Effector CD8-positive, alpha-beta T cell (primary cell): ENCODE measurements around the gene ADCY7.

Source experiments
- DNase-seq: peaks from one replicate; lab custom pipeline; 2025; lab: John Stamatoyannopoulos, UW

Gene ADCY7

GRCh38 chr16:50248845-50249244, 17.5 kb upstream of the ADCY7 start:
- DNase-seq = no peak

GRCh38 chr16:50251375-50252081, 14.8 kb upstream of the ADCY7 start:
- DNase-seq = no peak

- DNase-seq = no peak
Measured at GRCh38 chr16:50252082-50252611, 14.2 kb upstream of the ADCY7 start.

GRCh38 chr16:50252874-50253513, 13.4 kb upstream of the ADCY7 start:
- no peak for DNase-seq

DNA sequence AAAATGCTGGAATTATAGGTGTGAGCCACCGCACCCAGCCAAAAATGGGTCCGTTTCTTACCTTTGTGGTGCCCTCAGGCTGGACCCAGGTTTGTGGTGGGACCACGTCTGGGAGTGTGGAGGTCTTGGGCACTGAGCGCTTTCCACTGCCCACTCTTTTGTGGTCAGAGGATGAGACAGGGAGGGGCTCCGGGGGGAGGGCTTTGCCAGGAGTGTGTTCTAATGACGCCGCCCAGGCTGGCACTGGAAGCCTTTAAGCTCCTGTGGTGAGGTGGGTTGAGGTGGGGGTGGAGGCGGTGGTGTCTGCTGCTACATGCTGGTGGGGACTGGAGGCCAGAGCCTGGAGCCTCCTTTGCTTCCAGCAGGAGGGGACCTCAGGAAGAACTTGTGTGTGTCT, 12.8 kb upstream of the ADCY7 start:
- no peak for DNase-seq

DNA sequence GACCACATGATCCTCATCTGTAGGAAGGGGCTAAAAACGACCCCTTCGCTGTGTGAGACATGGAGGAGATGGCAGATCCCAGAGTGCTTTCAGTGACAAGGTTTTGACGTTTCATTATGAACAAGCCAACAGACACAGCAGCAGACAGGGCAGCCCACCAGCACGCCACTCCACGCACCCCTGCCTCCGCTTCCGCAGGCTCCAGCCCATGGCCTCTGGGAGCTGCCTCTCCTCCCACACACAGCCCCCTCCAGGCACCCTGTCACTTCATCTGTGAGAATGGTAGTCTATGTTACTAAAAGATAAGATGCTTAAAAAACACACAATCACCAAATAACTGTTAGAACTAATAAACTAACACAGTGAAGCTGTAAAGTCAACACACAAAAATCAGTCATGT, 12.3 kb upstream of the ADCY7 start:
- DNase-seq = no peak

GRCh38 chr16:50255538-50255937, 10.8 kb upstream of the ADCY7 start:
- DNase-seq = no peak

GRCh38 chr16:50256604-50257003, 9.7 kb upstream of the ADCY7 start:
- DNase-seq = no peak

GRCh38 chr16:50257876-50258275, 8.5 kb upstream of the ADCY7 start:
- no peak for DNase-seq

DNA sequence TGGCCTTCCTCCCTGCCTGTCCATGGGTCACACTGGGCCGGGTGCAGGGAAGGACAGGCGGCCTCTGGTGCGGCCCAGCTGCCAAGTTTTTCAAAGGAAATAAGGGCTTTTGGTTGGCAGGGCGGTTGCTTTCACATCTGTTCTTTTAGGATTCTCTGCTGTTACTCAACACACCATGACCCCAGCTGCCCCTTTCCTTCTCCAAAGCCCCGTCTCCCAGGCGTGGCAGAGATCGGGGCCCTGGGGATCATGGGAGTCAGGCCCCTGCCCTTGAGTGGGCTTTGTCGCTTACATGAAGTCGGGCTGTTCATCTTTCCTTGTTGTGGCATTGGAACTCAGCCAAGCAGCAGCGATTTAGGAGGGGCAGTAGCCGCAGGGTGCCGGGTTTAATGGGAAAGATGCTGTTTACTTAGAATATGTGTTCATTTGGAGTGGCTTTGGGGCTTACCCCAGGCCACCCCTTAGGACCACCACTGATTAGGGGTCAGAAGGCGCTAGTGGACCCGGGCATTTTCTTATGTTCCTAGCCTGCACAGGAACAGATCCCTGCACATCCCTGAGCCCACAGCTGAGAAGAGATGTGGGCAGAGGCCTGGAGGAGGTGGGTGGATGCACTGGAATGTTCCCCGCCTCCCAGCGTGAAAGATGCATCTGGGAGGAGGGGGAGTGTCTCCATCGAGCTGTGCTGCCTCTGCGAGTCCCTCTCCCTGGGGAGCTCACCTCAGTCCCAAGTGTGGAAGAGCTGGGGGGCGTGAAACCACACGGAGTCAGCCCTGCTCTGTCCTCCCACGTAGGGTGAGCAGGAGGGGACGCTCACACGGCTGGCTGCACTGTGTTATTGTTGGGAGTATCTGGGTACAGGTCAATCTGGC, 6.8 kb upstream of the ADCY7 start:
- no peak for DNase-seq

GRCh38 chr16:50260206-50261159, 5.9 kb upstream of the ADCY7 start:
- no peak for DNase-seq

DNA sequence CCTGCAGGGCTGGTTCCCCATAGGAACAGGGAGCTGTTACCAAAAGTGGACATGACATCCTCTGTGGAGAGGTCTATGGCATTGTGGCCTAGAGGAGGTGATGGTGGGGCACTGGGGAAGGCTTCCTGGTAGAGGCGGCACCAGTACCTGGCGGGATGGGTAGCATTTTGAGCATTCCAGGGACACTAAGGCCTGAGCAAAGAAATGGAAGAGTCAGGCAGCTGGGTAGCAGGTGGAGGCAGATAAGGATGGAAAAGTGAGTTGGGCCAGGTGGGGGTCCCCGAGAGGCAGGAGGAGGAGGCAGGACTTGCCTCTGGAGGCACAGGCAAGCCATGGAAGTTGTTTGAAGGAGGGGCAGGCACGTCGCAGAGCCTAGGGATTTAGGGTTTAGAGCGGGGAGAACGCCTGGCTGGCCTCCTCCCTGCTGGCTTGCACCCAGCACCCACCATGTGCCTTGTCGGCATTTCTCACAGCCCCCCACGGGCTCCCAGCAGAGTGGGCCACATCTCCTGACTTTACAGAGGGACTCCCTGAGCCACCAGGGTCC, 5.1 kb upstream of the ADCY7 start:
- no peak for DNase-seq

DNA sequence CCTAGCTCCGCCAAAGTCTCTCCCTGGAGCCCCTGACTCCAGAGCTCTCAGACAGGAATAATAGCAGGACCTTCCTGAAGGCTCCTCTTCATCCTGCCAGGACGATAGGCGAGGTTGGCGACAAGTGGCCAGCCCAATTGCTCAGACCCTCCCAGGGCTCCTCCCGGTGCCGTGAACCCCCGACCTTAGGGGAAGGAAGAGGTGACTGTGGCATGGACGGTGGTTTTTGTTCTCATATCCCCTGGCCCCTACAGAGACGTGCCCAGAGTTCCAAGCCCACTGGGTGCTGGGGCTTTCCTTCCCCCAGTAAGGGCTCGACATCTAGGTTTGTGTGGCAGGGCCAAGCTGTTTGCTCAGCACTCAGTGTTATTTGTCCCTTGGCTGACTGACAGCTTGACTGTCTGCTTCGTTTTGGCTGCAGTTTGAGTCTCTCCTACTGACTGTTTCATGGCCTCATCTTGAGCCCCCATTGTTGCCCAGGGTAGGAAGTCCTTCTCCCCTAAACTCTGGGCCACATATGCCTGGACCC, 4.6 kb upstream of the ADCY7 start:
- no peak for DNase-seq

GRCh38 chr16:50263060-50263909, 3.1 kb upstream of the ADCY7 start:
- no peak for DNase-seq

DNA sequence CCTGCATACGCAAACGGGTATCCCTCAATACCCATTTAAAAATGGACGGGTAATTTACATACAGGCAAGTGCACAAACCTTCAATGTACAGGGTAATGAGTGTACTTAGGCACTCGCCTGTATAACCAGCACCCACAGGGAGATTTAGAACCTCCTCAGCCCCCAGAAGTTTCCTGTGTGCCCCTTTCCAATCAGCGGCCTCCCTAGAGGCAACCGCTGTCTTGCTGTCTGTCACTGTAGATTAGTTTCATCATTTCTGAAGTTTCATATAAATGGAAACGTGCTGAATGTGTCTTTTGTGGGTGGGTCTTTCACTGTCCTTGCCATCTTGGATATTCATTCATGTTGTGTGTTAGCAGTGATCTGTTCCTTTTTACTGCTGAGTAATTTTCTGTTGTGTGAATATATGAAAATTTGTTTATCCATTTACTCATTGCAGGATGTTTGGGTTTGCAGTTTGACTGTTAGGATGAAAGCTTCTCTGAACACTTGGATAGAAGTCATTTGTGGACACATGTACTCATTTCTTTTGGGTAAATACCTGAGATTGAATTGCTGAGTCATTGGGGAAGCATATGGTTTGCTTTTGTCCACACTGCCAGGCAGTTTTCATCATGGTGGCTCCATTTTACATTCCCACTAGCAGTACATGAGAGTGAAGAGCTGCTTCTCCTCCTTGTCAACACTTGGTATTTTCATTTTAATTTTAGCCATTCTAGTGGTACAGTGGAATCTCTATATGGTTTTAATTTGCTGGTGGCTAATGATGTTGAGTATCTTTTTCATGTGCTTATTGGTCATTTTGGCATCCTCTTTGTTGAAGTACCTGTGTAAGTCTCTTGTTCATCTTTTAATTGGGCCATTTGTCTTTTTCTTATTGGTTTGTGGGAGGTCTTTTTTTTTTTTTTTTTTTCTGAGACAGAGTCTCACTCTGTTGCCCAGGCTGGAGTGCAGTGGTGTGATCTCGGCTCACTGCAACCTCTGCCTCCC, 2.1 kb upstream of the ADCY7 start:
- no peak for DNase-seq

DNA sequence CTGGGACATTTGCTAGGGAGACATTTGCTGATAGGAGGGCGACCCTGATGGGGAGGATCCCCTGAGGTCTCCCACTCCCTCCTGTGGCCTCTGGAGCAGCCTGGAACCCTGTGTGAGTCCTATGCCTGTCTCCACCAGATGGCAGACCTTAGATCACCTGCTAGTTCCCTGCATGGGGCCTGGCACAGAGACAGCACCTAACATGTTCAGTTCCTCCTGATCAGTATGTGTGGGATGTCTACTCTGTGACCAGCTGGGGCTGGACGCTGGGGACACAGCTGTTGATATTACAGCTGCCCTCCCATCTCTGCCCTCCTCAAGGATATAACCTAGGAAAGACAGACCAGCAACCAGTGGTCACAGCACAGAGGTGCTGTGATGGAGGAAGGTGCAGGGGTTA, 1.1 kb upstream of the ADCY7 start:
- no peak for DNase-seq

- no peak for DNase-seq
Measured at GRCh38 chr16:50265716-50266336, 525 bp upstream of the ADCY7 start.

DNA sequence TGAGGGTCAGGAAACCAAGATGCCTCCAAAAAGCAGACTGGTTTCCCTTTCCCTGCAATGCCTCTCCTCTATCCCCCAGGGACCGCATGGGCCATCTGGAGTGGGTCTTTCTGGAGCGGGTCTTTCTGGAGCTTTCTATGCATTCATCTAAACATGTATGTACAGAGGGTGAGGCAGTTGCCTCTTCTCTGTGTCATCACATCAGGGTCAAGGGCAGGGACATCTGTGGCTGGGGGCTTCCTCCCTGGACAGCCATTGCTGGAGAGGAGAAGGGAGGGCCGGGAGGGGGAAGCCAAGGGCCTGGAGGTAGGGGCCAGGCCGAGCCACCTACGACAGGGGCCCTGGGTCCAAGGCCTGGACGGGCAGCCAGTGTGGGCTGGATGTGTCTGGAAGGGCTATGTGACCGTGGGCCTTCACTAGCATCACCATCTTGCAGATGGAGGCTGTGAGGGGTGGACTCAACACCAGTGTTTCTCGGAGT, 840 bp downstream of the ADCY7 start:
- no peak for DNase-seq
